ENCODE data around the gene KLHL34. TPM values are rescaled to one million over a fixed set of nuclear protein-coding genes. Genes with fewer than 3 reads are reported as not detected.

The KLHL34 gene
- total RNA-seq, 6 experiments from 2014 or later: not detected

- H3K36me3 Mint-ChIP-seq (ENCODE audit: low read depth): no peaks in the 10 kb centered on the region
- H3K27ac Mint-ChIP-seq: no peak overlapping the region
- peak; percentile 57 for DNase-seq
- H3K9me3 Mint-ChIP-seq: no peaks in the 10 kb centered on the region
- no peak overlapping the region for H3K4me3 Mint-ChIP-seq
- H3K27me3 Mint-ChIP-seq (ENCODE audit: insufficient read depth): no peaks in the 10 kb centered on the region
- peaks cover 6% of the 10 kb centered on the region for H3K4me1 Mint-ChIP-seq (ENCODE audit: low read depth)
- no peak for TF ChIP-seq CTCF (IDR thresholded peaks at IDR 0.05)
Observed at GRCh38 chrX:21638311-21638710, 19.8 kb downstream of the KLHL34 start.

GRCh38 chrX:21632027-21632426 lies 26.1 kb downstream of the KLHL34 start:
- Mint-ChIP-seq H3K27me3 (ENCODE audit: insufficient read depth) (no peaks in the 10 kb centered on the region), H3K36me3 (ENCODE audit: low read depth) (no peaks in the 10 kb centered on the region), H3K4me3 (no peak overlapping the region), H3K9me3 (no peaks in the 10 kb centered on the region), H3K4me1 (ENCODE audit: low read depth) (no peaks in the 10 kb centered on the region), H3K27ac (no peak overlapping the region)
- DNase-seq: no peak
- no peak for TF ChIP-seq CTCF (IDR thresholded peaks at IDR 0.05)

GRCh38 chrX:21623778-21624501 lies 34.2 kb downstream of the KLHL34 start:
- H3K4me1 Mint-ChIP-seq (ENCODE audit: low read depth): no peaks in the 10 kb centered on the region
- H3K27ac Mint-ChIP-seq: no peak overlapping the region
- TF ChIP-seq CTCF (IDR thresholded peaks at IDR 0.05): no peak
- H3K36me3 Mint-ChIP-seq (ENCODE audit: low read depth): no peaks in the 10 kb centered on the region
- no peaks in the 10 kb centered on the region for H3K9me3 Mint-ChIP-seq
- H3K27me3 Mint-ChIP-seq (ENCODE audit: insufficient read depth): no peaks in the 10 kb centered on the region
- no peak for DNase-seq
- H3K4me3 Mint-ChIP-seq: no peak overlapping the region

- Mint-ChIP-seq H3K4me1 (ENCODE audit: low read depth) (no peaks in the 10 kb centered on the region), H3K27ac (no peak overlapping the region), H3K27me3 (ENCODE audit: insufficient read depth) (no peaks in the 10 kb centered on the region), H3K4me3 (no peak overlapping the region), H3K36me3 (ENCODE audit: low read depth) (no peaks in the 10 kb centered on the region), H3K9me3 (no peaks in the 10 kb centered on the region)
- no peak for TF ChIP-seq CTCF (IDR thresholded peaks at IDR 0.05)
- DNase-seq: no peak
Observed at GRCh38 chrX:21620234-21620633, 37.9 kb downstream of the KLHL34 start.

GRCh38 chrX:21616386-21616785 lies 41.7 kb downstream of the KLHL34 start:
- no peaks in the 10 kb centered on the region for H3K36me3 Mint-ChIP-seq (ENCODE audit: low read depth)

More at GRCh38 chrX:21616386-21616785, 41.7 kb downstream of the KLHL34 start:
- Mint-ChIP-seq H3K27ac (no peak overlapping the region), H3K4me3 (no peak overlapping the region), H3K4me1 (ENCODE audit: low read depth) (no peaks in the 10 kb centered on the region), H3K9me3 (no peaks in the 10 kb centered on the region), H3K27me3 (ENCODE audit: insufficient read depth) (no peaks in the 10 kb centered on the region; the same call in 1 of the 2 replicates)
- no peak for DNase-seq
- TF ChIP-seq CTCF (IDR thresholded peaks at IDR 0.05): no peak
